Smooth muscle cell (in vitro differentiated cells): Measurements from ENCODE around the gene TSN. TPM values are rescaled to one million over a fixed set of nuclear protein-coding genes. Genes with fewer than 3 reads are reported as not detected.

ENCODE experiments used
- DNase-seq: peaks from one replicate; lab custom pipeline; 2025; ENCODE audit not compliant: unreplicated experiment; lab: John Stamatoyannopoulos, UW
- H2AFZ ChIP-seq: fragments of 200-600 bp; sonication (generic); 2 replicates; pipeline ENCODE4 v1.6.0; 2016; ENCODE audit warnings: antibody characterized with exemption, low read depth, mild to moderate bottlenecking
- H3F3A ChIP-seq: fragments of 200-600 bp; sonication (generic); 2 replicates; pipeline ENCODE4 v1.6.0; 2017; ENCODE audit warnings: antibody characterized with exemption, low read depth
- H3K27ac ChIP-seq: fragments of 200-600 bp; sonication (generic); 2 replicates; pipeline ENCODE4 v1.5.1; 2016; ENCODE audit warnings: low read depth, mild to moderate bottlenecking
- H3K27me3 ChIP-seq: fragments of 200-600 bp; sonication (generic); 2 replicates; pipeline ENCODE4 v1.6.1; 2016; ENCODE audit warnings: low read depth, mild to moderate bottlenecking
- H3K36me3 ChIP-seq: fragments of 200-600 bp; sonication (generic); 2 replicates; pipeline ENCODE4 v1.5.1; 2016; ENCODE audit warnings: low read depth
- H3K4me1 ChIP-seq: fragments of 200-600 bp; sonication (generic); 2 replicates; pipeline ENCODE4 v1.5.1; 2016; ENCODE audit warnings: low read depth
- H3K4me2 ChIP-seq: fragments of 200-600 bp; sonication (generic); 2 replicates; pipeline ENCODE4 v1.6.0; 2016; ENCODE audit warnings: mild to moderate bottlenecking
- H3K4me3 ChIP-seq: fragments of 200-600 bp; sonication (generic); 2 replicates; pipeline ENCODE4 v1.5.1; 2016; ENCODE audit warnings: mild to moderate bottlenecking
- H3K79me2 ChIP-seq: fragments of 200-600 bp; sonication (generic); 2 replicates; pipeline ENCODE4 v1.6.0; 2016; ENCODE audit warnings: low read depth, mild to moderate bottlenecking
- H3K9ac ChIP-seq: fragments of 200-600 bp; sonication (generic); 2 replicates; pipeline ENCODE4 v1.6.0; 2016; ENCODE audit warnings: low read depth
- H3K9me3 ChIP-seq: fragments of 200-600 bp; sonication (generic); replicated peaks from 2 replicates; pipeline ENCODE4 v1.5.1; 2016; ENCODE audit warnings: low read depth
- H4K20me1 ChIP-seq: fragments of 200-600 bp; sonication (generic); 2 replicates; pipeline ENCODE4 v1.6.0; 2016; ENCODE audit warnings: low read depth
- CTCF ChIP-seq: fragments of 200-600 bp; sonication (generic); IDR thresholded peaks from 2 replicates; pipeline ENCODE4 v1.5.1; 2017; ENCODE audit warnings: borderline replicate concordance, mild to moderate bottlenecking, antibody characterized with exemption; ENCODE audit not compliant: insufficient read depth, poor library complexity, severe bottlenecking
- WGBS: methylation state at CpG from one replicate; pipeline ENCODE4 v1.1.7; 2016; ENCODE audit warnings: low lambda C conversion rate; 5-methylcytosine and 5-hydroxymethylcytosine counted together
- polyA plus RNA-seq: library from polyadenylated mRNA; unstranded; fragments of >200 nt; fragmentation: Nextera tagmentation; extraction: Ambion mirVana; gene quantifications from 2 replicates; pipeline ENCODE4 v1.2.1, GENCODE V29; 2016
- total RNA-seq: library from RNA; depleted of rRNA; stranded (reverse); fragments of >200 nt; gene quantifications from 2 replicates; pipeline ENCODE4 v1.2.3, GENCODE V29; 2014

The TSN gene
- total and polyA plus RNA-seq, 2 experiments from 2014 or later = 47.3 to 53.1 TPM

GRCh38 chr2:121791801-121792221 is 36.4 kb downstream of the TSN start:
- Histone ChIP-seq H3F3A (no peaks in the 10 kb centered on the region), H3K4me1 (no peaks in the 10 kb centered on the region), H3K36me3 (no peaks in the 10 kb centered on the region), H3K27me3 (no peaks in the 10 kb centered on the region), H2AFZ (no peak overlapping the region), H3K79me2 (no peaks in the 10 kb centered on the region), H3K4me2 (no peak overlapping the region), H4K20me1 (no peaks in the 10 kb centered on the region), H3K9me3 (no peaks in the 10 kb centered on the region), H3K4me3 (no peak overlapping the region), H3K27ac (no peak overlapping the region), H3K9ac (no peak overlapping the region)
- DNase-seq = no peak
- 56% methylated on average over 6 of the region's 6 CpGs for WGBS
- no peak for TF ChIP-seq CTCF

- H3K4me2 ChIP-seq = no peak overlapping the region
- DNase-seq = no peak
- H3K27me3 ChIP-seq = no peaks in the 10 kb centered on the region
- H2AFZ ChIP-seq = no peak overlapping the region
- no peak overlapping the region for H3K4me3 ChIP-seq
- no peak overlapping the region for H3K27ac ChIP-seq
- no peaks in the 10 kb centered on the region for H3K79me2 ChIP-seq
- no peaks in the 10 kb centered on the region for H3K4me1 ChIP-seq
- TF ChIP-seq CTCF = no peak
- H3K36me3 ChIP-seq = no peaks in the 10 kb centered on the region
- no peak overlapping the region for H3K9ac ChIP-seq
- WGBS = 86% methylated on average over 3 of the region's 3 CpGs
- no peaks in the 10 kb centered on the region for H3K9me3 ChIP-seq
- H4K20me1 ChIP-seq = no peaks in the 10 kb centered on the region
- H3F3A ChIP-seq = no peaks in the 10 kb centered on the region
Observed at GRCh38 chr2:121793816-121794215, 38.4 kb downstream of the TSN start.

GRCh38 chr2:121794233-121794632 is 38.8 kb downstream of the TSN start:
- Histone ChIP-seq H3K4me2 (no peak overlapping the region), H3K4me3 (no peak overlapping the region), H3K36me3 (no peaks in the 10 kb centered on the region), H3K79me2 (no peaks in the 10 kb centered on the region), H3K27me3 (no peaks in the 10 kb centered on the region), H3F3A (no peaks in the 10 kb centered on the region), H4K20me1 (no peaks in the 10 kb centered on the region), H3K9me3 (no peaks in the 10 kb centered on the region), H3K9ac (no peak overlapping the region), H3K27ac (no peak overlapping the region), H2AFZ (no peak overlapping the region), H3K4me1 (no peaks in the 10 kb centered on the region)
- 85% methylated on average over 6 of the region's 6 CpGs for WGBS
- TF ChIP-seq CTCF = no peak
- DNase-seq = no peak

GRCh38 chr2:121796239-121796638 is 40.8 kb downstream of the TSN start:
- whole genome bisulfite sequencing = 91% methylated on average over 4 of the region's 4 CpGs
- TF ChIP-seq CTCF = no peak
- H3K4me2 ChIP-seq = no peak overlapping the region
- no peaks in the 10 kb centered on the region for H4K20me1 ChIP-seq
- no peak overlapping the region for H3K9ac ChIP-seq
- H2AFZ ChIP-seq = no peak overlapping the region
- H3K27ac ChIP-seq = no peak overlapping the region
- H3K4me3 ChIP-seq = no peak overlapping the region
- H3K79me2 ChIP-seq = no peaks in the 10 kb centered on the region
- H3K36me3 ChIP-seq = no peaks in the 10 kb centered on the region
- H3F3A ChIP-seq = no peaks in the 10 kb centered on the region
- no peaks in the 10 kb centered on the region for H3K4me1 ChIP-seq
- no peaks in the 10 kb centered on the region for H3K9me3 ChIP-seq
- no peaks in the 10 kb centered on the region for H3K27me3 ChIP-seq
- no peak for DNase-seq
